OCI-LY1 (cell line): ENCODE results near the gene BCS1L.
A peak's percentile ranks its signal among the peaks of the same experiment; 100 is the strongest.

Source experiments
- H2AFZ ChIP-seq: fragments of 200-600 bp; sonication (generic), shearing (Covaris generic); 2 replicates; pipeline ENCODE4 v1.6.0; 2014; ENCODE audit warnings: antibody characterized with exemption, mild to moderate bottlenecking, low read length
- H3F3A ChIP-seq: fragments of 200-600 bp; sonication (generic), shearing (Covaris generic); 2 replicates; pipeline ENCODE4 v1.6.0; 2014; ENCODE audit warnings: mild to moderate bottlenecking, antibody characterized with exemption, low read length, moderate library complexity; ENCODE audit not compliant: insufficient read depth
- H3K27ac ChIP-seq: fragments of 200-600 bp; sonication (generic); 2 replicates; pipeline ENCODE4 v1.5.1; 2014; ENCODE audit warnings: low read length, mixed run types, mild to moderate bottlenecking, low read depth; ENCODE audit not compliant: poor library complexity, severe bottlenecking
- H3K27me3 ChIP-seq: fragments of 200-600 bp; sonication (generic); 2 replicates; pipeline ENCODE4 v1.6.0; 2014; ENCODE audit warnings: antibody characterized with exemption, mild to moderate bottlenecking, low read length, moderate library complexity; ENCODE audit not compliant: insufficient read depth
- H3K36me3 ChIP-seq: fragments of 200-600 bp; sonication (generic); 2 replicates; pipeline ENCODE4 v1.6.1; 2014; ENCODE audit warnings: mild to moderate bottlenecking, antibody characterized with exemption, low read length, moderate library complexity, mixed read lengths; ENCODE audit not compliant: insufficient read depth
- H3K4me1 ChIP-seq: fragments of 200-600 bp; sonication (generic); 2 replicates; pipeline ENCODE4 v1.5.1; 2014; ENCODE audit warnings: mild to moderate bottlenecking, low read length, moderate library complexity; ENCODE audit not compliant: insufficient read depth, severe bottlenecking
- H3K4me2 ChIP-seq: fragments of 200-600 bp; sonication (generic), shearing (Covaris generic); 2 replicates; pipeline ENCODE4 v1.6.1; 2014; ENCODE audit warnings: low read length
- H3K4me3 ChIP-seq: fragments of 200-600 bp; sonication (generic); 2 replicates; pipeline ENCODE4 v1.5.1; 2014; ENCODE audit warnings: low read length, low read depth, mild to moderate bottlenecking, mixed read lengths; ENCODE audit not compliant: poor library complexity, severe bottlenecking
- H3K79me2 ChIP-seq: fragments of 200-600 bp; shearing (Covaris generic); 2 replicates; pipeline ENCODE4 v1.6.1; 2016; ENCODE audit warnings: mixed run types, low read length, mixed read lengths; ENCODE audit not compliant: insufficient read depth
- H3K9ac ChIP-seq: fragments of 200-600 bp; sonication (generic), shearing (Covaris generic); 2 replicates; pipeline ENCODE4 v1.6.1; 2014; ENCODE audit warnings: mild to moderate bottlenecking, low read length, mixed read lengths
- H3K9me2 ChIP-seq: fragments of 200-600 bp; sonication (generic), shearing (Covaris generic); 2 replicates; pipeline ENCODE4 v1.6.1; 2014; ENCODE audit warnings: low read depth, mild to moderate bottlenecking, low read length, mixed read lengths
- H3K9me3 ChIP-seq: fragments of 200-600 bp; shearing (Covaris generic); 2 replicates; pipeline ENCODE4 v1.6.1; 2014; ENCODE audit warnings: low read length, mixed read lengths
- H4K20me1 ChIP-seq: fragments of 200-600 bp; sonication (generic), shearing (Covaris generic); 2 replicates; pipeline ENCODE4 v1.6.0; 2016; ENCODE audit warnings: mild to moderate bottlenecking, low read length; ENCODE audit not compliant: insufficient read depth
- CTCF ChIP-seq: fragments of 200-600 bp; sonication (generic), shearing (Covaris generic); IDR thresholded peaks from 2 replicates; pipeline ENCODE4 v1.5.1; 2017; ENCODE audit warnings: mild to moderate bottlenecking, antibody characterized with exemption, low read length, moderate library complexity, mixed read lengths
- EZH2 ChIP-seq: fragments of 200-600 bp; sonication (generic), shearing (Covaris generic); IDR thresholded peaks from 2 replicates; pipeline ENCODE4 v1.8.0; 2017; ENCODE audit warnings: borderline replicate concordance, mixed run types, mild to moderate bottlenecking, antibody characterized with exemption, low read length, moderate library complexity, mixed read lengths

BCS1L gene

GRCh38 chr2:218711550-218711929, 52.1 kb downstream of the BCS1L start:
- no peaks in the 10 kb centered on the region for H3F3A ChIP-seq
- H2AFZ ChIP-seq = no peak overlapping the region
- peaks cover 30% of the 10 kb centered on the region for H3K4me1 ChIP-seq
- H3K9me2 ChIP-seq = no peaks in the 10 kb centered on the region
- no peaks in the 10 kb centered on the region for H3K9me3 ChIP-seq
- H3K27me3 ChIP-seq = no peaks in the 10 kb centered on the region
- peaks cover 12% of the 10 kb centered on the region for H3K36me3 ChIP-seq
- peak overlapping the region; percentile 90 for H3K4me2 ChIP-seq
- peak overlapping the region; percentile 52 for H3K27ac ChIP-seq
- H3K9ac ChIP-seq = peak overlapping the region; percentile 85
- peak overlapping the region; percentile 80 for H3K4me3 ChIP-seq
- H3K79me2 ChIP-seq = peaks cover 33% of the 10 kb centered on the region
- TF ChIP-seq CTCF (no peak), EZH2 (no peak)
- H4K20me1 ChIP-seq = no peaks in the 10 kb centered on the region
